Endothelial cell of umbilical vein (primary cell): ENCODE measurements around the gene C20orf144. TPM values are rescaled to one million over a fixed set of nuclear protein-coding genes. Genes with fewer than 3 reads are reported as not detected.

Experiments
- BruUV-seq: library from RNA; stranded (reverse); fragments of 400-500 nt; replicated peaks from 2 replicates; lab custom pipeline; 2021; lab: Mats Ljungman, UMichigan
- CTCF ChIA-PET: fragments of 300-600, 350-600 bp; sonication (Branson Sonifier 250); formaldehyde crosslinking; loops from one replicate; lab custom pipeline; 2021; ENCODE audit warnings: antibody characterized with exemption, inconsistent platforms; lab: Charles Lee
- POLR2A ChIA-PET: fragments of 300-600, 350-600 bp; sonication (Branson Sonifier 250); formaldehyde crosslinking; loops from one replicate; lab custom pipeline; 2021; ENCODE audit warnings: antibody characterized with exemption, inconsistent platforms; lab: Charles Lee
- DNase-seq: peaks from one replicate; pipeline ENCODE4 v3.0.0-alpha.2; 2011; ENCODE audit warnings: low read depth, low spot score
- FAIRE-seq: peaks from 2 replicates; lab custom pipeline; 2011; peaks lifted over from hg19 to GRCh38; lab: Jason Lieb, UNC
- H2AFZ ChIP-seq: 2 replicates; pipeline ENCODE4 v1.6.0; 2012; ENCODE audit warnings: low read depth, low read length, control low read depth, inconsistent platforms
- H3K27ac ChIP-seq: 2 replicates; pipeline ENCODE4 v1.5.1; 2011; ENCODE audit warnings: low read depth, mild to moderate bottlenecking, control low read depth, low read length, moderate library complexity; ENCODE audit not compliant: insufficient read depth
- H3K27me3 ChIP-seq, 2 experiments: 2 replicates each; pipeline versions ENCODE4 v1.6.0 to v1.6.1; 2011; ENCODE audit warnings: low read length in 2 of 2, mixed read lengths in 1 of 2; ENCODE audit not compliant: control insufficient read depth in 2 of 2, insufficient read depth in 2 of 2
- H3K36me3 ChIP-seq, 2 experiments: 2 replicates in 1 of 2; 3 replicates in 1 of 2; pipeline ENCODE4 v1.5.1; 2011; ENCODE audit warnings: low read length in 2 of 2, mild to moderate bottlenecking in 1 of 2, moderate library complexity in 1 of 2; ENCODE audit not compliant: control insufficient read depth in 2 of 2, insufficient read depth in 2 of 2; ENCODE audit errors: extremely low read depth in 1 of 2
- H3K4me1 ChIP-seq: 3 replicates; pipeline ENCODE4 v1.5.1; 2011; ENCODE audit warnings: mild to moderate bottlenecking, low read length; ENCODE audit not compliant: control insufficient read depth, insufficient read depth; ENCODE audit errors: extremely low read depth
- H3K4me2 ChIP-seq: 2 replicates; pipeline ENCODE4 v1.6.1; 2011; ENCODE audit warnings: low read length, control low read depth, mixed read lengths; ENCODE audit not compliant: insufficient read depth
- H3K4me3 ChIP-seq, 3 experiments: fragments of 200-600 bp in 1 of 3; sonication (generic), shearing (Covaris generic) in 1 of 3; replicated peaks in 1 of 3; 2 replicates each; pipeline ENCODE4 v1.5.1; 2011 to 2016; ENCODE audit warnings: control low read depth in 3 of 3, low read length in 3 of 3, mild to moderate bottlenecking in 2 of 3, inconsistent platforms in 1 of 3, low read depth in 1 of 3, moderate library complexity in 1 of 3; ENCODE audit not compliant: insufficient read depth in 1 of 3
- H3K79me2 ChIP-seq: 2 replicates; pipeline ENCODE4 v1.6.0; 2012; ENCODE audit warnings: low read length, inconsistent platforms; ENCODE audit not compliant: control insufficient read depth, insufficient read depth
- H3K9ac ChIP-seq: replicated peaks from 2 replicates; pipeline ENCODE3; 2011; ENCODE audit warnings: low read length, control low read depth; ENCODE audit not compliant: insufficient read depth; ENCODE audit errors: extremely low read depth
- H3K9me1 ChIP-seq: replicated peaks from 3 replicates; pipeline ENCODE4 v1.6.0; 2011; ENCODE audit warnings: mild to moderate bottlenecking, low read length; ENCODE audit not compliant: control insufficient read depth, insufficient read depth; ENCODE audit errors: extremely low read depth
- H3K9me3 ChIP-seq: replicated peaks from 2 replicates; pipeline ENCODE4 v1.5.1; 2012; ENCODE audit warnings: low read length, inconsistent platforms; ENCODE audit not compliant: control insufficient read depth, insufficient read depth
- H4K20me1 ChIP-seq: replicated peaks from 2 replicates; pipeline ENCODE3; 2011; ENCODE audit warnings: mild to moderate bottlenecking, low read length; ENCODE audit not compliant: control insufficient read depth, insufficient read depth; ENCODE audit errors: extremely low read depth
- EZH2 ChIP-seq: IDR thresholded peaks from 2 replicates; pipeline ENCODE4 v1.6.1; 2012; ENCODE audit warnings: borderline replicate concordance, low read depth, mild to moderate bottlenecking, moderate library complexity, low read length, inconsistent platforms; ENCODE audit not compliant: severe bottlenecking
- FOS ChIP-seq: IDR thresholded peaks from 2 replicates; pipeline ENCODE4 v1.6.1; 2011; ENCODE audit warnings: mild to moderate bottlenecking, low read length, moderate library complexity, borderline replicate concordance; ENCODE audit not compliant: insufficient read depth
- GATA2 ChIP-seq: IDR thresholded peaks from 2 replicates; pipeline ENCODE4 v1.7.0; 2011; ENCODE audit warnings: low read depth, mild to moderate bottlenecking, moderate library complexity, mixed read lengths, low read length; ENCODE audit not compliant: insufficient read length, insufficient read depth
- JUN ChIP-seq: IDR thresholded peaks from 2 replicates; pipeline ENCODE4 v1.6.1; 2011; ENCODE audit warnings: borderline replicate concordance, low read depth; ENCODE audit not compliant: insufficient read length, insufficient read depth
- MAX ChIP-seq: IDR thresholded peaks from 2 replicates; pipeline ENCODE4 v1.6.1; 2011; ENCODE audit not compliant: insufficient read depth, insufficient read length
- MYC ChIP-seq: IDR thresholded peaks from one replicate; pipeline ENCODE4 v1.6.1; 2011; ENCODE audit warnings: mild to moderate bottlenecking, low read depth, low read length
- POLR2A ChIP-seq: IDR thresholded peaks from 2 replicates; pipeline ENCODE4 v1.6.1; 2012; ENCODE audit warnings: low read depth, mild to moderate bottlenecking, control low read depth, low read length
- POLR2AphosphoS5 ChIP-seq: IDR thresholded peaks from 2 replicates; pipeline ENCODE4 v1.6.1; 2012; ENCODE audit warnings: low read depth, mild to moderate bottlenecking, control low read depth, low read length, moderate library complexity; ENCODE audit not compliant: insufficient read depth
- dilution Hi-C: fragments of 300-500 bp; cut with MboI; formaldehyde crosslinking; loops from one replicate; pipeline ENCODE4 v1.15.0; 2019; ENCODE audit warnings: low sequenced_read_pairs; ENCODE audit not compliant: extremely low pct_ligation_motif_present
- intact Hi-C: fragments of 100-400 bp; cut with micrococcal nuclease; formaldehyde crosslinking; loops from one replicate; pipeline ENCODE4 v1.10.0; 2022
- polyA plus RNA-seq, 4 experiments: library from polyadenylated mRNA; depleted of rRNA in 3 of 4; stranded (reverse) in 3 of 4; unstranded in 1 of 4; fragments of >200 nt; gene quantifications; 2 replicates each; pipeline versions ENCODE4 v1.2.1 to v1.2.3, GENCODE V29; 2011 to 2012; ENCODE audit warnings: missing spikeins in 1 of 4
- total RNA-seq: library from RNA; stranded (reverse); gene quantifications from 2 replicates; pipeline ENCODE4 v1.2.3, GENCODE V29; 2021
- TF ChIP-seq, protein P1 (sequence below), 2 donors: IDR thresholded peaks; 1 replicate in 1 of 2; 2 replicates in 1 of 2; pipeline ENCODE4 v1.5.1; 2011; ENCODE audit warnings: low read length in 2 of 2, mild to moderate bottlenecking in 2 of 2, moderate library complexity in 2 of 2, control low read depth in 1 of 2, inconsistent platforms in 1 of 2, low read depth in 1 of 2; ENCODE audit not compliant: insufficient read depth in 1 of 2; ENCODE audit errors: extremely low read depth in 1 of 2

C20orf144 gene
- total and polyA plus RNA-seq, 2 donors (not counting 3 experiments of a cell fraction or from before 2014, with no cell fraction given): not detected

DNA sequence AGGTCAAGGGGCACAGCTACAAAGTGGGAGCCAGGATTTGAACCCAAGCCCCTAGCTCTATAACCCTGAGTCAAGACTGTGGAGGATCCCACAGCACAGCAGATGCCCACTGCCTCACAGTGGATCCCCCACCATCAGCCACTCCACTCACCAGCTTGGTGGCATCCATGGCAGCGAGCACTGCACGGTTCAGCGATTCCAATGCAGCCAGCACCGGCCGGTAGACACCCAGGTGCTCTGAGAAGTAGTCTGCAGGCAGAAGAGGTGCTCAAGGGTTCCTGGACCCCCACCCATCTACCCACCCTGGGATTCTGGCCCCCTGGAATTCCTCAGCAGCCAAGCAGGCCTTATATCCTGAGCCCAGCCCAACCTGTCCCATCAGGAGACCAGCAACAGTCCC, 7.1 kb downstream of the C20orf144 start:
- no peaks in the 10 kb centered on the region for H3K9me1 ChIP-seq
- dilution Hi-C loops (no loop called here), intact Hi-C loops (loop anchor here (2.0 to 10.0 kb wide), 3 partner anchors 212 to 398 kb away; partner anchors contain the start of gene RALY)
- no TSS peak for BruUV-seq
- ChIA-PET POLR2A (no interaction called here), CTCF (interaction anchor here (1.3 to 3.3 kb wide), 5 partner anchors 10 to 212 kb away, joined by 4 to 36 read pairs (median 13); partner anchors contain the start of gene ZNF341)
- peaks cover 0 to 2% of the 10 kb centered on the region in 2 experiments for H3K36me3 ChIP-seq
- DNase-seq (no peak), FAIRE-seq (no peak)
- H3K27ac ChIP-seq: no peak overlapping the region
- no peaks in the 10 kb centered on the region for H3K9me3 ChIP-seq
- H4K20me1 ChIP-seq: no peaks in the 10 kb centered on the region
- H2AFZ ChIP-seq: no peak overlapping the region
- peaks cover 16% of the 10 kb centered on the region for H3K4me1 ChIP-seq
- no peak overlapping the region for H3K4me2 ChIP-seq
- TF ChIP-seq GATA2 (no peak), MYC (no peak)
- TF ChIP-seq, protein P1, sequence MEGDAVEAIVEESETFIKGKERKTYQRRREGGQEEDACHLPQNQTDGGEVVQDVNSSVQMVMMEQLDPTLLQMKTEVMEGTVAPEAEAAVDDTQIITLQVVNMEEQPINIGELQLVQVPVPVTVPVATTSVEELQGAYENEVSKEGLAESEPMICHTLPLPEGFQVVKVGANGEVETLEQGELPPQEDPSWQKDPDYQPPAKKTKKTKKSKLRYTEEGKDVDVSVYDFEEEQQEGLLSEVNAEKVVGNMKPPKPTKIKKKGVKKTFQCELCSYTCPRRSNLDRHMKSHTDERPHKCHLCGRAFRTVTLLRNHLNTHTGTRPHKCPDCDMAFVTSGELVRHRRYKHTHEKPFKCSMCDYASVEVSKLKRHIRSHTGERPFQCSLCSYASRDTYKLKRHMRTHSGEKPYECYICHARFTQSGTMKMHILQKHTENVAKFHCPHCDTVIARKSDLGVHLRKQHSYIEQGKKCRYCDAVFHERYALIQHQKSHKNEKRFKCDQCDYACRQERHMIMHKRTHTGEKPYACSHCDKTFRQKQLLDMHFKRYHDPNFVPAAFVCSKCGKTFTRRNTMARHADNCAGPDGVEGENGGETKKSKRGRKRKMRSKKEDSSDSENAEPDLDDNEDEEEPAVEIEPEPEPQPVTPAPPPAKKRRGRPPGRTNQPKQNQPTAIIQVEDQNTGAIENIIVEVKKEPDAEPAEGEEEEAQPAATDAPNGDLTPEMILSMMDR (IDR thresholded peaks at IDR 0.05; ENCODE audit: extremely low read depth in 1 of 2, insufficient read depth in 1 of 2, low read depth in 1 of 2, low read length in 2 of 2): no peak
- H3K27me3 ChIP-seq: no peaks in the 10 kb centered on the region
- H3K4me3 ChIP-seq: no peak overlapping the region
- no peaks in the 10 kb centered on the region for H3K79me2 ChIP-seq
- H3K9ac ChIP-seq: no peak overlapping the region

- Histone ChIP-seq H3K9me3 (no peaks in the 10 kb centered on the region), H4K20me1 (no peaks in the 10 kb centered on the region), H3K4me3 (no peak overlapping the region), H2AFZ (no peak overlapping the region), H3K9me1 (no peaks in the 10 kb centered on the region), H3K79me2 (no peaks in the 10 kb centered on the region), H3K4me1 (peaks cover 23% of the 10 kb centered on the region), H3K27me3 (no peaks in the 10 kb centered on the region), H3K27ac (no peak overlapping the region), H3K4me2 (no peak overlapping the region), H3K36me3 (peaks cover 0 to 2% of the 10 kb centered on the region in 2 experiments), H3K9ac (no peak overlapping the region)
- POLR2A ChIA-PET: no interaction called here
- no TSS peak for BruUV-seq
- FAIRE-seq (no peak), DNase-seq (no peak)
- intact Hi-C loops: loop anchor here (2.0 to 10.0 kb wide), 3 partner anchors 213 to 397 kb away; partner anchors contain the start of gene RALY
- dilution Hi-C loops: no loop called here
- CTCF ChIA-PET: interaction anchor here (0.8 to 1.3 kb wide), 2 partner anchors 9 to 19 kb away, joined by 3 to 4 read pairs; no protein-coding TSS in a partner anchor
- TF ChIP-seq EZH2 (no peak), JUN (no peak), POLR2AphosphoS5 (no peak), GATA2 (no peak), FOS (no peak), MAX (no peak), POLR2A (no peak), MYC (no peak)
- TF ChIP-seq, protein P1 (IDR thresholded peaks at IDR 0.05; ENCODE audit: extremely low read depth in 1 of 2, insufficient read depth in 1 of 2, low read depth in 1 of 2, low read length in 2 of 2): no peak
Observed at GRCh38 chr20:33669873-33670640, 7.9 kb downstream of the C20orf144 start.
